Natural killer cell treated with Interleukin-12 subunit alpha and Interleukin-12 subunit beta and Interleukin-15 and Interleukin-18, amount 100 ng/mL, for 72 hours (primary cell): ENCODE measurements around the gene TIPARP. TPM values are rescaled to one million over a fixed set of nuclear protein-coding genes. Genes with fewer than 3 reads are reported as not detected.
"Not testable (repeated sequence)": the region's sequence is repeated elsewhere in the genome, so short reads cannot be mapped to it uniquely, and the experiment has no call there.

Experiments
- ATAC-seq, 2 donors: fragments of 150-1000 bp; cut with Tn5 transposase in 1 of 2; sonication (Bioruptor Pico), chemical (Tn5 transposase) in 1 of 2; 2 replicates each; pipeline ENCODE4 v1.10.0; 2021
- DNase-seq: peaks from one replicate; pipeline ENCODE4 v3.0.0; 2022; ENCODE audit warnings: low spot score
- H3K27ac Mint-ChIP-seq, 2 donors: 1 replicate in 1 of 2; 2 replicates in 1 of 2; pipeline ENCODE4 v1.8.0; 2022; ENCODE audit warnings: mixed read lengths in 2 of 2, mild to moderate bottlenecking in 1 of 2, moderate library complexity in 1 of 2
- H3K27me3 Mint-ChIP-seq, 2 donors: 1 replicate in 1 of 2; 2 replicates in 1 of 2; pipeline ENCODE4 v1.8.0; 2022; ENCODE audit warnings: mixed read lengths in 2 of 2
- H3K36me3 Mint-ChIP-seq: one replicate; pipeline ENCODE4 v1.8.0; 2022; ENCODE audit warnings: mixed read lengths
- H3K4me1 Mint-ChIP-seq, 2 donors: 1 replicate in 1 of 2; 2 replicates in 1 of 2; pipeline ENCODE4 v1.8.0; 2022; ENCODE audit warnings: low read depth in 2 of 2, mixed read lengths in 2 of 2, mild to moderate bottlenecking in 1 of 2
- H3K4me3 Mint-ChIP-seq: one replicate; pipeline ENCODE4 v1.8.0; 2022; ENCODE audit warnings: mixed read lengths
- H3K9me3 Mint-ChIP-seq: 2 replicates; pipeline ENCODE4 v1.8.0; 2022; ENCODE audit warnings: mixed read lengths
- total RNA-seq, 2 donors: library from RNA; stranded (reverse); gene quantifications; one replicate each; pipeline ENCODE4 v1.2.3, GENCODE V29; 2022

The TIPARP gene
- total RNA-seq, 2 donors from 2014 or later = 35.9 to 38.0 TPM

DNA sequence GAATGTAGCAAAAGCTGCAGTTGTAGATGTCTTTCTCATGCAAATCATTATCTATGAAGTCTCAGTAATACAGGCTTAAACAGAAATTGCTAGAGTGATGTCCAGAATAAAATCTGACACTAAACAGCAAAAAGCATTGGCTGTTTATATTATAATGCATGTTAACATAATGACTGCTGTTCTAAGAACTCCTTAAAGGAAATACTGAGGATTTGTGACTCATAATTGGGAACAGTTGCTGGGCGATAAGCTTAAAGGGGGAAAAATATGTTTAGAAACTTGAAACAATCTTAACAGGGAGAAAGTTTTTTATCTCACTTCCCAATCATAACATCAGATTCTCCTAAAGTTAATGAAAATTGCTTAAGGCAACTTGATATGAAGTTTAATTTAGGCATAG is 17.5 kb downstream of the TIPARP start:
- ATAC-seq (no peak), DNase-seq (no peak)
- Mint-ChIP-seq H3K27ac (no peak overlapping the region), H3K27me3 (no peaks in the 10 kb centered on the region), H3K36me3 (peaks cover 32% of the 10 kb centered on the region), H3K4me1 (peaks cover 39 to 53% of the 10 kb centered on the region in 2 donors), H3K4me3 (no peak overlapping the region), H3K9me3 (no peaks in the 10 kb centered on the region)

- ATAC-seq = no peak
- peaks cover 37 to 52% of the 10 kb centered on the region in 2 donors for H3K4me1 Mint-ChIP-seq
- H3K36me3 Mint-ChIP-seq = peaks cover 45% of the 10 kb centered on the region
- no peaks in the 10 kb centered on the region for H3K9me3 Mint-ChIP-seq
- H3K27ac Mint-ChIP-seq = no peak overlapping the region
- no peaks in the 10 kb centered on the region for H3K27me3 Mint-ChIP-seq
- H3K4me3 Mint-ChIP-seq = no peak overlapping the region
- DNase-seq = no peak
Measured at GRCh38 chr3:156693166-156693565, 18.8 kb downstream of the TIPARP start.

GRCh38 chr3:156694536-156694935 is 20.1 kb downstream of the TIPARP start:
- no peaks in the 10 kb centered on the region for H3K9me3 Mint-ChIP-seq
- no peak overlapping the region for H3K4me3 Mint-ChIP-seq
- peak overlapping the region in 1 of 2 donors; percentile 30 for H3K27ac Mint-ChIP-seq
- peaks cover 36 to 50% of the 10 kb centered on the region in 2 donors for H3K4me1 Mint-ChIP-seq
- peaks cover 47% of the 10 kb centered on the region for H3K36me3 Mint-ChIP-seq
- ATAC-seq (no peak), DNase-seq (no peak)
- no peaks in the 10 kb centered on the region for H3K27me3 Mint-ChIP-seq

DNA sequence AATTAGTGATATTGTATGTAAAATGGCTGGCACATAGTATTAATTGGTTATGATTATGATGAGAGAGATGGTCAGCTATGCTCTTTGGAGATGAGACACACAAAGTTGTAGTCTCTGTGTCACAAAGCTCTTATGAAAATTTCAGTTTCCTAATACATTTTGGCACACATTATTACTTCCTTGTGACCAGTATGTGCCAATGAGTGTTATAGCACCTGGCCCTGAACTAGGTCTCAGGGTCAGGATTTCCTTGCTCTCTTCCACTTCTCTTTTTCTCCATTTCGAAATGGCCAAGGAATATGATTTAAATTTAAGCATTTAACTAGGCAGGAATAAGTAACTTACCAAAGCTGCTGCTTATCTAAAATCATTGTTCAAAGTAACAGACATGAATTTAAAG is 28.0 kb downstream of the TIPARP start:
- ATAC-seq (no peak), DNase-seq (no peak)
- Mint-ChIP-seq H3K27ac (peak overlapping the region; percentile 29 to 38), H3K4me1 (peaks cover 30 to 35% of the 10 kb centered on the region in 2 donors), H3K4me3 (no peak overlapping the region), H3K36me3 (peaks cover 42% of the 10 kb centered on the region), H3K9me3 (no peaks in the 10 kb centered on the region), H3K27me3 (no peaks in the 10 kb centered on the region)

DNA sequence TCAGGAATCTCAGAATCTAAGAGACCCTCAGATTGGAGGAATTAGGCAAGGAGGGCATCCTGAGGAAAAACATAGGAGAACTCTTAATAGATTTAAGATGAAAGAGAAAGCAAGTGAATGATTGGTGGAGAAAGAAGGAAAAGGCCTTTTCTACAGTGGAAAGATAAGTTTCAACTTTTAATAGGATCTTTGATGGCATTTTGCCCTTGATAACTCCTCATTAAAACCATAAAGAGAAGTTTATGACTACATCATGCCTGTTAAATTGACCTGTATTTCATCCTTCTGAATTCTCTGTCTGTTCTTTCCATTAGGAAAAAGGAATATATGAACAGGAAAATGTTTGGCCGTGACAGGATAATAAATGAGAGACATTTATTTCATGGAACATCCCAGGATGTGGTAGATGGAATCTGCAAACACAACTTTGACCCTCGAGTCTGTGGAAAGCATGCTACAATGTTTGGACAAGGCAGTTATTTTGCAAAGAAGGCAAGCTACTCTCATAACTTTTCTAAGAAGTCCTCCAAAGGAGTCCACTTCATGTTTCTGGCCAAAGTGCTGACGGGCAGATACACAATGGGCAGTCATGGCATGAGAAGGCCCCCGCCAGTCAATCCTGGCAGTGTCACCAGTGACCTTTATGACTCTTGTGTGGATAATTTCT is 30.1 kb downstream of the TIPARP start:
- H3K36me3 Mint-ChIP-seq = peaks cover 28% of the 10 kb centered on the region
- no peaks in the 10 kb centered on the region for H3K27me3 Mint-ChIP-seq
- no peak for DNase-seq
- peaks cover 19 to 24% of the 10 kb centered on the region in 2 donors for H3K4me1 Mint-ChIP-seq
- peak overlapping the region in 1 of 2 donors; percentile 9 for H3K27ac Mint-ChIP-seq
- no peak for ATAC-seq
- no peaks in the 10 kb centered on the region for H3K9me3 Mint-ChIP-seq
- no peak overlapping the region for H3K4me3 Mint-ChIP-seq

- ATAC-seq (no peak), DNase-seq (no peak)
- no peaks in the 10 kb centered on the region for H3K9me3 Mint-ChIP-seq
- no peak overlapping the region for H3K4me3 Mint-ChIP-seq
- H3K27me3 Mint-ChIP-seq = no peaks in the 10 kb centered on the region
- H3K36me3 Mint-ChIP-seq = peaks cover 33% of the 10 kb centered on the region
- H3K27ac Mint-ChIP-seq = no peak overlapping the region
- peaks cover 25 to 29% of the 10 kb centered on the region in 2 donors for H3K4me1 Mint-ChIP-seq
Measured at GRCh38 chr3:156705761-156706616, 31.6 kb downstream of the TIPARP start.

DNA sequence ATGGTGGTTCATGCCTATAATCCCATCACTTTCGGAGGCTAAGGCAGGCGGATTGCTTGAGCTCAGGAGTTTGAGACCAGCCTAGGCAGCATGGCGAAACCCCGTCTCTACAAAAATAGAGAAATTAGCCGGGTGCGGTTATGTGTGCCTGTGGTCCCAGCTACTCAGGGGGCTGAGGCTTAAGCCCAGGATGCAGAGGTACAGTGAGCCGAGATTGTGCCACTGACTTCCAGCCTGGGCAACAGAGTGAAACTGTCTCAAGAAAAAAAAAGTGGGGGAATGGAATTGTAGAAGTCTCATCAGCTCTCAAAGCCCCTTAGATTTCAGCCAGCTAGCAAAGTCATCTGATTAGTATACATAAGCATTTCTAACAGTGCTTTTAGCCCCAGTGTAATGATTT is 33.2 kb downstream of the TIPARP start:
- Mint-ChIP-seq H3K9me3 (no peaks in the 10 kb centered on the region), H3K27ac (no peak overlapping the region), H3K4me1 (peaks cover 16% of the 10 kb centered on the region in 2 donors), H3K27me3 (no peaks in the 10 kb centered on the region), H3K36me3 (peaks cover 27% of the 10 kb centered on the region), H3K4me3 (no peak overlapping the region)
- ATAC-seq (no peak), DNase-seq (no peak)

DNA sequence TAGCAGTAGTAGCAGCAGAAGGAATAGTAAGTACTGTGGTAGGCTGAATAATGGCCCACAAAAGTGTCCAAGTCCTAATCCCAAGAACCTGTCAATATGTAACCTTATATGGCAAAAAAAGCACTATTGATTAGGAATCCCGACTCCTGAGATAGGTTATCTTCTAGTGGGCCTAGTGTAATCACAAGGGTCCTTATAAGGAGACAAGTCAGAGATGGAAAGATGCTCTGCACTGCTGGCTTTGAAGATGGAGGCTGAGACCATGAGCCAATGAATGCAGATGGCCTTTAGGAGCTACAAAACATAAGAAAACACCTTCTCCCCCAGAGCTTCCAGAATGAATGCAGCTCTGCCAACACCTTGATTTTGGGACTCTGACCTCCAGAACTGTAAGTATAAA is 36.0 kb downstream of the TIPARP start:
- H3K9me3 Mint-ChIP-seq = no peaks in the 10 kb centered on the region
- H3K4me1 Mint-ChIP-seq = peaks cover 8 to 13% of the 10 kb centered on the region in 2 donors
- no peak overlapping the region for H3K4me3 Mint-ChIP-seq
- H3K27me3 Mint-ChIP-seq = no peaks in the 10 kb centered on the region
- peaks cover 16% of the 10 kb centered on the region for H3K36me3 Mint-ChIP-seq
- H3K27ac Mint-ChIP-seq = peak overlapping the region in 1 of 2 donors; percentile 2
- DNase-seq (no peak), ATAC-seq (no peak)

- H3K27ac Mint-ChIP-seq = peak overlapping the region in 1 of 2 donors; percentile 28
- no peak overlapping the region for H3K4me3 Mint-ChIP-seq
Measured at GRCh38 chr3:156711113-156711512, 36.7 kb downstream of the TIPARP start.

GRCh38 chr3:156711944-156712343 is 37.6 kb downstream of the TIPARP start:
- peak overlapping the region; percentile 72 to 92 for H3K27ac Mint-ChIP-seq
- peak overlapping the region; percentile 45 for H3K4me3 Mint-ChIP-seq
- H3K27me3 Mint-ChIP-seq, DNase-seq, H3K9me3 Mint-ChIP-seq: not testable (repeated sequence)
- ATAC-seq = peak; percentile 96
- H3K36me3 Mint-ChIP-seq = peaks cover 10% of the 10 kb centered on the region
- H3K4me1 Mint-ChIP-seq = peaks cover 8 to 13% of the 10 kb centered on the region in 2 donors

More at GRCh38 chr3:156711113-156711512, 36.7 kb downstream of the TIPARP start:
- Mint-ChIP-seq H3K4me1 (peaks cover 8 to 13% of the 10 kb centered on the region in 2 donors), H3K27me3 (no peaks in the 10 kb centered on the region), H3K9me3 (no peaks in the 10 kb centered on the region), H3K36me3 (peaks cover 16% of the 10 kb centered on the region)
- ATAC-seq (no peak), DNase-seq (no peak)

GRCh38 chr3:156716105-156716862 is 41.9 kb downstream of the TIPARP start:
- DNase-seq (no peak), ATAC-seq (no peak)
- Mint-ChIP-seq H3K27me3 (no peaks in the 10 kb centered on the region), H3K27ac (no peak overlapping the region), H3K4me3 (no peak overlapping the region), H3K36me3 (peaks cover 5% of the 10 kb centered on the region), H3K4me1 (peaks cover 3% of the 10 kb centered on the region in 2 donors), H3K9me3 (no peaks in the 10 kb centered on the region)

- Mint-ChIP-seq H3K36me3 (peaks cover 5% of the 10 kb centered on the region), H3K27me3 (no peaks in the 10 kb centered on the region), H3K4me1 (peaks cover 5 to 7% of the 10 kb centered on the region in 2 donors), H3K27ac (peak overlapping the region in 1 of 2 donors; percentile 5), H3K9me3 (no peaks in the 10 kb centered on the region), H3K4me3 (no peak overlapping the region)
- ATAC-seq = no peak
- no peak for DNase-seq
Measured at GRCh38 chr3:156718622-156719306, 44.4 kb downstream of the TIPARP start.

- Mint-ChIP-seq H3K27ac (no peak overlapping the region), H3K4me3 (no peak overlapping the region), H3K36me3 (no peaks in the 10 kb centered on the region), H3K9me3 (no peaks in the 10 kb centered on the region), H3K4me1 (peaks cover 5 to 7% of the 10 kb centered on the region in 2 donors), H3K27me3 (no peaks in the 10 kb centered on the region)
- no peak for DNase-seq
- no peak for ATAC-seq
Measured at GRCh38 chr3:156720826-156721225, 46.4 kb downstream of the TIPARP start.
